Raji (cell line): ENCODE results near the gene YIPF1.
A peak's percentile ranks its signal among the peaks of the same experiment; 100 is the strongest.

Experiments used
- POLR2A ChIP-seq: IDR thresholded peaks from 2 replicates; pipeline ENCODE4 v1.6.1; 2011; ENCODE audit warnings: low read depth, low read length, control low read depth; ENCODE audit not compliant: insufficient read depth

The YIPF1 gene

GRCh38 chr1:53869454-53870117, 20.0 kb downstream of the YIPF1 start:
- TF ChIP-seq POLR2A = no peak

- no peak for TF ChIP-seq POLR2A
Observed at GRCh38 chr1:53868565-53868964, 21.0 kb downstream of the YIPF1 start.

- no peak for TF ChIP-seq POLR2A
Observed at GRCh38 chr1:53862507-53862906, 27.1 kb downstream of the YIPF1 start.

GRCh38 chr1:53860967-53861411, 28.6 kb downstream of the YIPF1 start:
- no peak for TF ChIP-seq POLR2A

GRCh38 chr1:53851571-53852285, 37.9 kb downstream of the YIPF1 start:
- TF ChIP-seq POLR2A = no peak

GRCh38 chr1:53850082-53850673, 39.4 kb downstream of the YIPF1 start:
- no peak for TF ChIP-seq POLR2A

- no peak for TF ChIP-seq POLR2A
Observed at GRCh38 chr1:53847980-53848379, 41.6 kb downstream of the YIPF1 start.

- TF ChIP-seq POLR2A = no peak
Observed at GRCh38 chr1:53842347-53842746, 47.2 kb downstream of the YIPF1 start.

GRCh38 chr1:53838654-53838974, 51.0 kb downstream of the YIPF1 start:
- no peak for TF ChIP-seq POLR2A

- peak; percentile 79 for TF ChIP-seq POLR2A
Observed at GRCh38 chr1:53837924-53838653, 51.5 kb downstream of the YIPF1 start, which contains the start of gene NDC1. Gene NDC1, minus strand, starts transcription at chr1:53838296. Its CDS starts 35 bp downstream, at chr1:53838261.

GRCh38 chr1:53837646-53837923, 52.0 kb downstream of the YIPF1 start:
- no peak for TF ChIP-seq POLR2A

GRCh38 chr1:53835491-53835890, 54.1 kb downstream of the YIPF1 start:
- TF ChIP-seq POLR2A = peak; percentile 41; the same call in 1 of the 2 replicates

GRCh38 chr1:53834776-53835175, 54.8 kb downstream of the YIPF1 start:
- no peak for TF ChIP-seq POLR2A

GRCh38 chr1:53833393-53833792, 56.2 kb downstream of the YIPF1 start:
- no peak for TF ChIP-seq POLR2A

- TF ChIP-seq POLR2A = no peak
Observed at GRCh38 chr1:53826367-53826766, 63.2 kb downstream of the YIPF1 start.

GRCh38 chr1:53825306-53825705, 64.3 kb downstream of the YIPF1 start:
- TF ChIP-seq POLR2A = no peak
